ENCODE data around the gene RNASEH2A. TPM values are rescaled to one million over a fixed set of nuclear protein-coding genes. Genes with fewer than 3 reads are reported as not detected.
A peak's percentile ranks its signal among the peaks of the same experiment; 100 is the strongest.

Gene RNASEH2A
- 8.2 and 16.9 TPM in 2 replicates for total RNA-seq (2014; rRNA removed; shearing (Covaris generic))
- 23.8 and 32.3 TPM in 2 replicates for polyA plus RNA-seq (2016; fragmentation: Nextera tagmentation; extraction: Ambion mirVana)

- H3K36me3 ChIP-seq (ENCODE audit: low read depth), result no peaks in the 10 kb centered on the region
- peaks cover 6% of the 10 kb centered on the region; the same call in 1 of the 2 replicates for H3K79me2 ChIP-seq (ENCODE audit: insufficient read depth)
- in situ Hi-C loops (cut with MboI), result no loop called here
- no peak within 1 kb of the TSS for H3K27ac ChIP-seq
- H3K4me3 ChIP-seq, result peak within 1 kb of the TSS; percentile 90
- no peaks in the 10 kb centered on the region for H3F3A ChIP-seq (ENCODE audit: insufficient read depth)
- no peaks in the 10 kb centered on the region for H4K20me1 ChIP-seq (ENCODE audit: insufficient read depth)
- 4 to 5% methylated on average over 62 to 66 of the region's 66 CpGs for WGBS, 2 experiments (ENCODE audit: low coverage in 1 of 2, low lambda C conversion rate in 2 of 2, missing lambda C conversion rate in 2 of 2)
- H3K9ac ChIP-seq, result peak within 1 kb of the TSS; percentile 84
- no peaks in the 10 kb centered on the region for H3K4me1 ChIP-seq (ENCODE audit: insufficient read depth)
- H3K9me2 ChIP-seq (ENCODE audit: insufficient read depth), result no peaks in the 10 kb centered on the region
- H3K9me3 ChIP-seq (ENCODE audit: low read depth), result no peaks in the 10 kb centered on the region
- H2AFZ ChIP-seq, result peak within 1 kb of the TSS; percentile 95
- DNase-seq, result peak; percentile 97
- TF ChIP-seq EZH2 (IDR thresholded peaks at IDR 0.05; ENCODE audit: insufficient read depth, poor library complexity, severe bottlenecking), result no peak
- no peak for TF ChIP-seq EZH2phosphoT487 (IDR thresholded peaks at IDR 0.05; ENCODE audit: insufficient read depth, low read depth)
- peak within 1 kb of the TSS; percentile 91 for H3K4me2 ChIP-seq (ENCODE audit: unreplicated experiment)
- no peaks in the 10 kb centered on the region for H3K27me3 ChIP-seq (replicated peaks; ENCODE audit: insufficient read depth)
Observed at GRCh38 chr19:12806242-12807081, at the start of gene RNASEH2A. Gene RNASEH2A (plus strand): TSS chr19:12806584. CDS start chr19:12806674, 90 bp downstream.

GRCh38 chr19:12757544-12758274 lies 48.7 kb upstream of the RNASEH2A start:
- H3K79me2 ChIP-seq (ENCODE audit: insufficient read depth), result no peaks in the 10 kb centered on the region
- peak overlapping the region; percentile 64 for H3K9ac ChIP-seq
- H4K20me1 ChIP-seq (ENCODE audit: insufficient read depth), result no peaks in the 10 kb centered on the region
- peak overlapping the region; percentile 70 for H3K4me2 ChIP-seq (ENCODE audit: unreplicated experiment)
- H3K27ac ChIP-seq, result no peak overlapping the region
- DNase-seq, result peak; percentile 87
- in situ Hi-C loops (cut with MboI), result no loop called here
- TF ChIP-seq EZH2 (IDR thresholded peaks at IDR 0.05; ENCODE audit: insufficient read depth, poor library complexity, severe bottlenecking) (no peak), EZH2phosphoT487 (IDR thresholded peaks at IDR 0.05; ENCODE audit: insufficient read depth, low read depth) (no peak)
- WGBS, 2 experiments (ENCODE audit: low coverage in 1 of 2, low lambda C conversion rate in 2 of 2, missing lambda C conversion rate in 2 of 2), result 6 to 7% methylated on average over 58 to 60 of the region's 60 CpGs
- no peaks in the 10 kb centered on the region for H3K9me3 ChIP-seq (ENCODE audit: low read depth)
- no peaks in the 10 kb centered on the region for H3K9me2 ChIP-seq (ENCODE audit: insufficient read depth)
- H3K4me1 ChIP-seq (ENCODE audit: insufficient read depth), result no peaks in the 10 kb centered on the region
- H3K36me3 ChIP-seq (ENCODE audit: low read depth), result no peaks in the 10 kb centered on the region
- peak overlapping the region; percentile 65 for H3K4me3 ChIP-seq
- H3F3A ChIP-seq (ENCODE audit: insufficient read depth), result peaks cover 12% of the 10 kb centered on the region
- H2AFZ ChIP-seq, result peak overlapping the region; percentile 79
- H3K27me3 ChIP-seq (replicated peaks; ENCODE audit: insufficient read depth), result no peaks in the 10 kb centered on the region

GRCh38 chr19:12759686-12760085 lies 46.7 kb upstream of the RNASEH2A start:
- no peak overlapping the region for H3K4me2 ChIP-seq (ENCODE audit: unreplicated experiment)
- peaks cover 12% of the 10 kb centered on the region for H3F3A ChIP-seq (ENCODE audit: insufficient read depth)
- H3K27me3 ChIP-seq (replicated peaks; ENCODE audit: insufficient read depth), result no peaks in the 10 kb centered on the region
- H3K9me2 ChIP-seq (ENCODE audit: insufficient read depth), result no peaks in the 10 kb centered on the region
- no peak for DNase-seq
- no peaks in the 10 kb centered on the region for H3K4me1 ChIP-seq (ENCODE audit: insufficient read depth)
- 91 to 94% methylated on average over 6 of the region's 6 CpGs for WGBS, 2 experiments (ENCODE audit: low coverage in 1 of 2, low lambda C conversion rate in 2 of 2, missing lambda C conversion rate in 2 of 2)
- H3K9me3 ChIP-seq (ENCODE audit: low read depth), result no peaks in the 10 kb centered on the region
- no peak overlapping the region for H3K9ac ChIP-seq
- no peak overlapping the region for H2AFZ ChIP-seq
- TF ChIP-seq EZH2 (IDR thresholded peaks at IDR 0.05; ENCODE audit: insufficient read depth, poor library complexity, severe bottlenecking) (no peak), EZH2phosphoT487 (IDR thresholded peaks at IDR 0.05; ENCODE audit: insufficient read depth, low read depth) (no peak)
- no peak overlapping the region for H3K27ac ChIP-seq
- H3K4me3 ChIP-seq, result no peak overlapping the region
- no peaks in the 10 kb centered on the region for H3K36me3 ChIP-seq (ENCODE audit: low read depth)
- H3K79me2 ChIP-seq (ENCODE audit: insufficient read depth), result no peaks in the 10 kb centered on the region
- in situ Hi-C loops (cut with MboI), result no loop called here
- H4K20me1 ChIP-seq (ENCODE audit: insufficient read depth), result no peaks in the 10 kb centered on the region

DNA sequence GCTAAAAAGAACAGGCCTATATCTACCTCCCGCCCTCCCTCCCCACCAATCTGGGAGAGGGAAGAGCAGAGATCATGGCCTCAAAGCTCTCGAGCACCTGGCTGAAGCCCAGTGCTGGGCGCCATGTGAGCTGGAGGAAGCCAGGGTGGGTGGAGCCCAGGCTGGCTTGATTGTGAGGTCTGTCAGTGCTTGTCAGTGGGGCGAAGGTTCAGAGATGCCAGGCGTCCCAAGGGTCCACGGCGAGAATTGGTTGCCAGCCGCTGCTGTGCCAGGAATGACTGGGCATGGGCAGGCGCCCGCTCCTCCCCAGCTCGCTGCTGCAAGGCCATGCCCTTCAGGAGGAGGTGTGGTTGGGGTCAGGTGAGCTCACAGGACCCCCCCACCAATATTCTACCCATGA lies 43.3 kb upstream of the RNASEH2A start:
- Histone ChIP-seq H3K4me3 (no peak overlapping the region), H3K27me3 (replicated peaks; ENCODE audit: insufficient read depth) (no peaks in the 10 kb centered on the region), H2AFZ (no peak overlapping the region), H3K9me2 (ENCODE audit: insufficient read depth) (no peaks in the 10 kb centered on the region), H3K36me3 (ENCODE audit: low read depth) (no peaks in the 10 kb centered on the region), H3K4me2 (ENCODE audit: unreplicated experiment) (no peak overlapping the region), H3F3A (ENCODE audit: insufficient read depth) (peaks cover 10% of the 10 kb centered on the region), H3K79me2 (ENCODE audit: insufficient read depth) (no peaks in the 10 kb centered on the region), H4K20me1 (ENCODE audit: insufficient read depth) (no peaks in the 10 kb centered on the region), H3K9ac (no peak overlapping the region), H3K9me3 (ENCODE audit: low read depth) (no peaks in the 10 kb centered on the region), H3K27ac (no peak overlapping the region), H3K4me1 (ENCODE audit: insufficient read depth) (no peaks in the 10 kb centered on the region)
- in situ Hi-C loops (cut with MboI), result no loop called here
- TF ChIP-seq EZH2phosphoT487 (IDR thresholded peaks at IDR 0.05; ENCODE audit: insufficient read depth, low read depth) (no peak), EZH2 (IDR thresholded peaks at IDR 0.05; ENCODE audit: insufficient read depth, poor library complexity, severe bottlenecking) (no peak)
- DNase-seq, result no peak
- WGBS, 2 experiments (ENCODE audit: low coverage in 1 of 2, low lambda C conversion rate in 2 of 2, missing lambda C conversion rate in 2 of 2), result 91 to 92% methylated on average over 10 to 11 of the region's 11 CpGs
